Measurements from ENCODE around the gene IGSF21. TPM values are rescaled to one million over a fixed set of nuclear protein-coding genes. Genes with fewer than 3 reads are reported as not detected.

Gene IGSF21
- total RNA-seq, 5 donors from 2014 or later (not counting 1 experiment from before 2014, with no cell fraction given): not detected

- H3K27me3 ChIP-seq (replicated peaks in 1 of 2; ENCODE audit: control insufficient read depth in 2 of 2, extremely low read depth in 1 of 2, insufficient read depth in 2 of 2, low read length in 1 of 2): peaks cover 0 to 10% of the 10 kb centered on the region in 2 experiments
- Mint-ChIP-seq H3K36me3 (no peaks in the 10 kb centered on the region), H3K27ac (no peak overlapping the region), H3K4me1 (peaks cover 18 to 33% (median 29%) of the 10 kb centered on the region in 3 donors), H3K9me3 (peaks cover 0 to 11% (median 5%) of the 10 kb centered on the region in 3 donors), H3K4me3 (no peak overlapping the region), H3K27me3 (peaks cover 5 to 32% of the 10 kb centered on the region in 2 donors)
- no peaks in the 10 kb centered on the region for H3K9me3 ChIP-seq
- no peak overlapping the region for H3K4me3 ChIP-seq (ENCODE audit: control insufficient read depth in 1 of 2, extremely low read depth in 1 of 2, low read length in 1 of 2)
- no peak for ATAC-seq (replicated peaks in 1 of 4)
- H3K36me3 ChIP-seq (ENCODE audit: control insufficient read depth in 2 of 2, extremely low read depth in 1 of 2, insufficient read depth in 1 of 2, low read length in 1 of 2): no peaks in the 10 kb centered on the region
- no peak for DNase-seq
- ChIA-PET CTCF (no interaction called here), POLR2A (no interaction called here)
- H3K27ac ChIP-seq (ENCODE audit: low read length): no peak overlapping the region
- 89% methylated on average over 3 of the region's 5 CpGs for WGBS (ENCODE audit: insufficient coverage)
- H3K4me1 ChIP-seq (ENCODE audit: control insufficient read depth in 1 of 2, extremely low read depth in 1 of 2, insufficient read depth in 2 of 2, low read length in 2 of 2): peaks cover 0 to 26% of the 10 kb centered on the region in 2 experiments
These were observed 41.0 kb upstream of the IGSF21 start for GRCh38 chr1:18066576-18066975.

DNA sequence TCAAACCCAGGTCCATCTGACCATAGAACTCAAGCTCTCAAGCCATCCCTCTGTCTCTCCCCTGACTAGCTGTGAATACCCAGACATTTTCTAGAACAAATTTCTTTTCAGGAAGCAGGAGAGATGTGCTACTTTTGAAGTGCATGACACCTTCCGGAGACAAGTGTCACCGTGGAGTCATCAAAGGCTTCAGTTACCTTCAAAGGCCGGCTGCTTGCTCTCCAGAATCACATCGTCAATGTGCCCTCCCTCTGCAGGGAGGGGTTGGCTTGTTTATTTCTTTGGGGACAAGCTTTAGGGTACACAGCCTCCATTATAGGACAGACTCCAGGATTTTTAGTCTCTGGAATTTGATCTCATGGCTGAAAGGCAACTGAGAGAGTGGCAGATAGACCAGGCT is 37.7 kb upstream of the IGSF21 start:
- WGBS (ENCODE audit: insufficient coverage): 30% methylated on average over 2 of the region's 4 CpGs
- ChIA-PET POLR2A (no interaction called here), CTCF (interaction anchor here in 1 of 2 donors (0.6 kb wide), 1 partner anchor 52 kb away, joined by 3 read pairs; no protein-coding TSS in a partner anchor)
- peak overlapping the region in 1 of 3 donors; percentile 48 for H3K4me3 Mint-ChIP-seq
- ATAC-seq (replicated peaks in 1 of 4) (peak; percentile 52 to 90 (median 86)), DNase-seq (peak in 29 of 35 experiments; percentile 2 to 53 (median 11))
- Histone ChIP-seq H3K9me3 (no peaks in the 10 kb centered on the region), H3K27ac (ENCODE audit: low read length) (peak overlapping the region; percentile 4), H3K4me1 (ENCODE audit: control insufficient read depth in 1 of 2, extremely low read depth in 1 of 2, insufficient read depth in 2 of 2, low read length in 2 of 2) (peaks cover 0 to 26% of the 10 kb centered on the region in 2 experiments), H3K36me3 (ENCODE audit: control insufficient read depth in 2 of 2, extremely low read depth in 1 of 2, insufficient read depth in 1 of 2, low read length in 1 of 2) (no peaks in the 10 kb centered on the region), H3K27me3 (replicated peaks in 1 of 2; ENCODE audit: control insufficient read depth in 2 of 2, extremely low read depth in 1 of 2, insufficient read depth in 2 of 2, low read length in 1 of 2) (peaks cover 0 to 3% of the 10 kb centered on the region in 2 experiments), H3K4me3 (ENCODE audit: control insufficient read depth in 1 of 2, extremely low read depth in 1 of 2, low read length in 1 of 2) (no peak overlapping the region)
- H3K27ac Mint-ChIP-seq: peak overlapping the region; percentile 67 to 73
- peaks cover 12 to 33% (median 26%) of the 10 kb centered on the region in 3 donors for H3K4me1 Mint-ChIP-seq
- H3K9me3 Mint-ChIP-seq: peaks cover 0 to 9% (median 3%) of the 10 kb centered on the region in 3 donors
- H3K36me3 Mint-ChIP-seq: no peaks in the 10 kb centered on the region
- peaks cover 5 to 11% of the 10 kb centered on the region in 2 donors for H3K27me3 Mint-ChIP-seq

DNA sequence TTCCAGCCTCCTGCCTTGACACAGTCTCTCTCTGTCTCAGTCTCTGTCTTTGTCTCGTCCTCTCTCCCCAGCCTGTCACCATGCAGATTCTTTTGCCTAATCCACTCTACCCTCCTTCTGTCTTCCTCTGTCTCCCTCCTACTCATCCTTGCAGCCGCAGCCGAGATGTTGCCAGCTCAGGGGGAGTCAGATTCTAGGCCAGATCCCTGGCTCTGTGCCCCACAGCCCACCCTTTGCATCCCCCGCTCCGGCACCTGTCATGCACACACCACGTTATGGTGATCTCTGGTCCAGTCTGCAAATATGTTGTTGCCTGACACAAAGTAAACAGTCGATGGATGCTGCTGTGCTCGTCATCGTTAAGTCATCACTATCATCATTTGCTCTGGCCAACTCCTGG is 35.5 kb upstream of the IGSF21 start:
- ChIA-PET CTCF (no interaction called here), POLR2A (no interaction called here)
- Histone ChIP-seq H3K36me3 (ENCODE audit: control insufficient read depth in 2 of 2, extremely low read depth in 1 of 2, insufficient read depth in 1 of 2, low read length in 1 of 2) (no peaks in the 10 kb centered on the region), H3K4me3 (ENCODE audit: control insufficient read depth in 1 of 2, extremely low read depth in 1 of 2, low read length in 1 of 2) (no peak overlapping the region), H3K4me1 (ENCODE audit: control insufficient read depth in 1 of 2, extremely low read depth in 1 of 2, insufficient read depth in 2 of 2, low read length in 2 of 2) (peaks cover 0 to 26% of the 10 kb centered on the region in 2 experiments), H3K27ac (ENCODE audit: low read length) (no peak overlapping the region), H3K27me3 (replicated peaks in 1 of 2; ENCODE audit: control insufficient read depth in 2 of 2, extremely low read depth in 1 of 2, insufficient read depth in 2 of 2, low read length in 1 of 2) (no peaks in the 10 kb centered on the region), H3K9me3 (no peaks in the 10 kb centered on the region)
- Mint-ChIP-seq H3K4me3 (no peak overlapping the region), H3K27ac (no peak overlapping the region), H3K36me3 (no peaks in the 10 kb centered on the region), H3K27me3 (peaks cover 0 to 5% of the 10 kb centered on the region in 2 donors), H3K9me3 (peaks cover 0 to 9% (median 3%) of the 10 kb centered on the region in 3 donors), H3K4me1 (peaks cover 12 to 30% (median 23%) of the 10 kb centered on the region in 3 donors)
- 86% methylated on average over 9 of the region's 9 CpGs for WGBS (ENCODE audit: insufficient coverage)
- ATAC-seq (replicated peaks in 1 of 4): no peak
- DNase-seq: no peak

DNA sequence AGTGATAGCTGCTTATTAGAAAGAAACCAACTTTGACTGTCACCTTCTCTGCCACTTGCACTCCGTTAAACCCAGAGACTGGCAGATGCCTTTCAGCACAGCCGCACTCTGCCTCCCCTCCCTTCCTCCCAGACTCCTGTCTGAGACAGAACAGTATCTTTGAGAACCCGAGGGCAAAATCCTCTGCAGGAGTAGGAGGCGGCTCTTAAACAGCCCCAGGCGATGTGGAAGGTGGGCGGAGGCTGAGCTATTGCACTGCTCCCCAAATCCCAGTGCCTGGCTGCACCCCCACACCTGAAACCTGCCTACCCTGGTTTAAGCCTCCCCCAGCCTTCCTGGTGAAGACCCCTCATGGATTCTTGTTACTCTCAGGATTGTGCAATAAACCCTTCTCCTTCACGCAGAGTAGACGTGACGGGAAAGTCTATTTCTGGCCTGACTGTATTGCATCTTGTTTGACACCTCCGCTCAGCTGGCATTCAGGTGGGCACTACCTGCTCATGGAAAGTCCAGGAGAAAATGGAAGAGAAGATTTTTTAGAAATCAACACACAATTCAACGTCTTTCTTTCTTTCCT is 34.4 kb upstream of the IGSF21 start:
- peaks cover 0 to 3% (median 0%) of the 10 kb centered on the region in 3 donors for H3K9me3 Mint-ChIP-seq
- 71% methylated on average over 4 of the region's 11 CpGs for WGBS (ENCODE audit: insufficient coverage)
- H3K27me3 Mint-ChIP-seq: peaks cover 0 to 9% of the 10 kb centered on the region in 2 donors
- no peak overlapping the region for H3K4me3 Mint-ChIP-seq
- DNase-seq: no peak
- H3K4me1 ChIP-seq (ENCODE audit: control insufficient read depth in 1 of 2, extremely low read depth in 1 of 2, insufficient read depth in 2 of 2, low read length in 2 of 2): peaks cover 0 to 19% of the 10 kb centered on the region in 2 experiments
- H3K9me3 ChIP-seq: no peaks in the 10 kb centered on the region
- no peak overlapping the region for H3K4me3 ChIP-seq (ENCODE audit: control insufficient read depth in 1 of 2, extremely low read depth in 1 of 2, low read length in 1 of 2)
- no peak overlapping the region for H3K27ac Mint-ChIP-seq
- H3K27me3 ChIP-seq (replicated peaks in 1 of 2; ENCODE audit: control insufficient read depth in 2 of 2, extremely low read depth in 1 of 2, insufficient read depth in 2 of 2, low read length in 1 of 2): peaks cover 0 to 2% of the 10 kb centered on the region in 2 experiments
- no peaks in the 10 kb centered on the region for H3K36me3 ChIP-seq (ENCODE audit: control insufficient read depth in 2 of 2, extremely low read depth in 1 of 2, insufficient read depth in 1 of 2, low read length in 1 of 2)
- H3K27ac ChIP-seq (ENCODE audit: low read length): no peak overlapping the region
- no peak for ATAC-seq (replicated peaks in 1 of 4)
- H3K36me3 Mint-ChIP-seq: no peaks in the 10 kb centered on the region
- CTCF ChIA-PET: no interaction called here
- peaks cover 6 to 24% (median 18%) of the 10 kb centered on the region in 3 donors for H3K4me1 Mint-ChIP-seq
- POLR2A ChIA-PET: no interaction called here

- no peaks in the 10 kb centered on the region for H3K4me1 Mint-ChIP-seq
- no peaks in the 10 kb centered on the region for H3K36me3 ChIP-seq (ENCODE audit: control insufficient read depth in 2 of 2, extremely low read depth in 1 of 2, insufficient read depth in 1 of 2, low read length in 1 of 2)
- H3K27ac ChIP-seq (ENCODE audit: low read length): no peak overlapping the region
- H3K36me3 Mint-ChIP-seq: no peaks in the 10 kb centered on the region
- WGBS (ENCODE audit: insufficient coverage): 71% methylated on average over 4 of the region's 7 CpGs
- H3K9me3 ChIP-seq: no peaks in the 10 kb centered on the region
- H3K4me1 ChIP-seq (ENCODE audit: control insufficient read depth in 1 of 2, extremely low read depth in 1 of 2, insufficient read depth in 2 of 2, low read length in 2 of 2): no peaks in the 10 kb centered on the region
- ATAC-seq (replicated peaks in 1 of 4) (no peak), DNase-seq (no peak)
- POLR2A ChIA-PET: no interaction called here
- H3K9me3 Mint-ChIP-seq: no peaks in the 10 kb centered on the region
- H3K27me3 ChIP-seq (replicated peaks in 1 of 2; ENCODE audit: control insufficient read depth in 2 of 2, extremely low read depth in 1 of 2, insufficient read depth in 2 of 2, low read length in 1 of 2): peaks cover 0 to 15% of the 10 kb centered on the region in 2 experiments
- H3K4me3 Mint-ChIP-seq: no peak overlapping the region
- peaks cover 7 to 8% of the 10 kb centered on the region in 2 donors for H3K27me3 Mint-ChIP-seq
- H3K4me3 ChIP-seq (ENCODE audit: control insufficient read depth in 1 of 2, extremely low read depth in 1 of 2, low read length in 1 of 2): no peak overlapping the region
- no peak overlapping the region for H3K27ac Mint-ChIP-seq
- CTCF ChIA-PET: no interaction called here
These were observed 29.9 kb upstream of the IGSF21 start for GRCh38 chr1:18077657-18078215.

DNA sequence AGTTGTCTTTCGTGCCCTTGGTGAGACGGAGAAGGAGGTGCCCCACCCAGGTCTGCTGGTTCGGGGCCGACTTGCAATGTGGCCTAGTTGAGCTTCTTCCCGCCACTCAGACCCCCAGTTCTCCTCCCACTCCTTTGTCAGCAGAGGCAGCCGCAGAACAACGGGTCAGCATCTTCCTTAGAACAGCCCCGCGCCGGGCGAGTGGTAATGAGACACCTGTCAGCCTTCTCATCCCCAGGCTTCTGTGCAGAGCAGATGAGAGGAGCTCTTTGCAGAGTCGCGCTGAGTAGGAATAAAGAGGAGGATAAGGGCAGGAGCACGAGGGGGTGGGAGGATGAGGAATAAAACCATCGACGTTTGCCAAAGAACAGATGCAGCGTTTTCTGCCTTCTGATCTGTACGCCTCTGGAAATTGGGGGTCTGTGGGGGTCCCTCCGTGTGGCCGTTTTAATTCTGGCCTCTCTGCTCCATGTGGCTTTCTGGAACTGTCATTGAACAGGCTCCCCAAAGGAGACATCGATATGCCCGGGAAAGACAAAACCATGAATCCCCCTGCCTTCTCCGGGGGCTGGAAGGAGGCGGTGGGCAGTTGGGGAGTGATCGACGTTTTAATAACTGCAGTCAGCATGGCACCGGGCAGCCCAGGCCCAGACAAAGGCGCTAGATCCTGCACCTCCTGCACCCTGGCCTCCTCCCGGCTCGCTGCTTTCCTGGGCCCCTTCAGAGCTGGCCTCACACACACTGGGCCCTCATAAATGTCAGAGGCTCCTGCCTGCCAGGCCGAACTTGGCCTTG is 27.5 kb upstream of the IGSF21 start:
- Histone ChIP-seq H3K9me3 (no peaks in the 10 kb centered on the region), H3K4me1 (ENCODE audit: control insufficient read depth in 1 of 2, extremely low read depth in 1 of 2, insufficient read depth in 2 of 2, low read length in 2 of 2) (no peaks in the 10 kb centered on the region), H3K4me3 (ENCODE audit: control insufficient read depth in 1 of 2, extremely low read depth in 1 of 2, low read length in 1 of 2) (no peak overlapping the region), H3K36me3 (ENCODE audit: control insufficient read depth in 2 of 2, extremely low read depth in 1 of 2, insufficient read depth in 1 of 2, low read length in 1 of 2) (no peaks in the 10 kb centered on the region), H3K27me3 (replicated peaks in 1 of 2; ENCODE audit: control insufficient read depth in 2 of 2, extremely low read depth in 1 of 2, insufficient read depth in 2 of 2, low read length in 1 of 2) (peaks cover 3 to 15% of the 10 kb centered on the region in 2 experiments), H3K27ac (ENCODE audit: low read length) (no peak overlapping the region)
- ChIA-PET CTCF (no interaction called here), POLR2A (no interaction called here)
- Mint-ChIP-seq H3K9me3 (no peaks in the 10 kb centered on the region), H3K27ac (no peak overlapping the region), H3K4me1 (no peaks in the 10 kb centered on the region), H3K4me3 (no peak overlapping the region), H3K36me3 (no peaks in the 10 kb centered on the region), H3K27me3 (peaks cover 7 to 16% of the 10 kb centered on the region in 2 donors)
- 73% methylated on average over 20 of the region's 31 CpGs for WGBS (ENCODE audit: insufficient coverage)
- DNase-seq: no peak
- no peak for ATAC-seq (replicated peaks in 1 of 4)

Measured in T-cell (primary cell).